HEK293T (cell line): ENCODE measurements around the gene PCDH20.

Source experiments
- BHLHE40 ChIP-seq: fragments of 450-650 bp; IDR thresholded peaks from 2 replicates; pipeline ENCODE4 v1.6.1; 2016; ENCODE audit warnings: mild to moderate bottlenecking, moderate library complexity, borderline replicate concordance
- ELF4 ChIP-seq: fragments of 450-650 bp; IDR thresholded peaks from 2 replicates; pipeline ENCODE4 v1.6.1; 2017; ENCODE audit warnings: antibody characterized with exemption
- FOXM1 ChIP-seq: fragments of 450-650 bp; IDR thresholded peaks from 2 replicates; pipeline ENCODE4 v1.6.1; 2017; ENCODE audit warnings: mild to moderate bottlenecking, borderline replicate concordance
- LEF1 ChIP-seq: fragments of 450-650 bp; IDR thresholded peaks from 2 replicates; pipeline ENCODE4 v1.6.1; 2017; ENCODE audit warnings: mild to moderate bottlenecking, borderline replicate concordance
- SP1 ChIP-seq: fragments of 450-650 bp; IDR thresholded peaks from 2 replicates; pipeline ENCODE4 v1.6.1; 2017
- SUZ12 ChIP-seq: fragments of 450-650 bp; IDR thresholded peaks from 2 replicates; pipeline ENCODE4 v1.6.1; 2016; ENCODE audit warnings: mild to moderate bottlenecking
- TARDBP ChIP-seq: fragments of 450-650 bp; IDR thresholded peaks from 2 replicates; pipeline ENCODE4 v1.6.1; 2016
- ZNF384 ChIP-seq: fragments of 450-650 bp; IDR thresholded peaks from 2 replicates; pipeline ENCODE4 v1.6.1; 2016
- TF ChIP-seq, protein P1 (sequence below): fragments of 450-650 bp; IDR thresholded peaks from 2 replicates; pipeline ENCODE4 v1.6.1; 2016

DNA sequence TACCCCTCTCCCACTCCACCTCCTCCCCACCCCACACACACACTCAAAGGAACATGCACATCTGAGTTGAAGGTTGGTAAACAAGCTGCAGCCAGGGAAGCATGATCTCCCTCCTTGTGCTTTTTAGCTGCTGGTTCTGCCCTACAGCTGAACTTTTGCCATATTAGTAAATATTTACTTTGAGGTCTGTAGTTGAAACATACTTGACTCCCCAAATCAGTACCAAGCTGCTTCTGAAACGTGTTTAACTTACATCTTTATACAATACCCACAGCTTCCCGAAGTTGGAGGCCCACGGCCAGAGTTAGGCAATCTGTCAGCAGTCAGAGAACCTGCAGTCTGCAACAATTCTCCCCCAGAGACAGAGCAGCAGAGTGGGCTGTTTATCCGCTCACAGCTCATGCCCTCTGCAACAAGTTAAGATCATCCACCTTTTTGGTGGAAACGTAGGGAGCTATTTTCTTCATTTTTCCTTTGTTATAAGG lies 1.5 kb upstream of the PCDH20 start:
- TF ChIP-seq, protein P1, sequence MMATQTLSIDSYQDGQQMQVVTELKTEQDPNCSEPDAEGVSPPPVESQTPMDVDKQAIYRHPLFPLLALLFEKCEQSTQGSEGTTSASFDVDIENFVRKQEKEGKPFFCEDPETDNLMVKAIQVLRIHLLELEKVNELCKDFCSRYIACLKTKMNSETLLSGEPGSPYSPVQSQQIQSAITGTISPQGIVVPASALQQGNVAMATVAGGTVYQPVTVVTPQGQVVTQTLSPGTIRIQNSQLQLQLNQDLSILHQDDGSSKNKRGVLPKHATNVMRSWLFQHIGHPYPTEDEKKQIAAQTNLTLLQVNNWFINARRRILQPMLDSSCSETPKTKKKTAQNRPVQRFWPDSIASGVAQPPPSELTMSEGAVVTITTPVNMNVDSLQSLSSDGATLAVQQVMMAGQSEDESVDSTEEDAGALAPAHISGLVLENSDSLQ: no peak
- no peak for TF ChIP-seq BHLHE40
- TF ChIP-seq ELF4: no peak
- no peak for TF ChIP-seq FOXM1
- no peak for TF ChIP-seq LEF1
- no peak for TF ChIP-seq SUZ12
- TF ChIP-seq TARDBP: no peak
- TF ChIP-seq SP1: no peak
- no peak for TF ChIP-seq ZNF384
